22Rv1 (cell line): ENCODE data around the gene INTS6.

ENCODE experiments used
- CTCF ChIP-seq: fragments of 450-650 bp; IDR thresholded peaks from 2 replicates; pipeline ENCODE4 v1.5.1; 2017; ENCODE audit warnings: mild to moderate bottlenecking
- ZFX ChIP-seq: fragments of 450-650 bp; IDR thresholded peaks from 2 replicates; pipeline ENCODE4 v1.6.1; 2017; ENCODE audit warnings: antibody characterized with exemption, borderline replicate concordance

- TF ChIP-seq CTCF (no peak), ZFX (no peak)
Observed at GRCh38 chr13:51327961-51328360, 124.9 kb downstream of the INTS6 start.
